Testis (tissue), 3 donors: ENCODE measurements around the gene YIF1A. TPM values are rescaled to one million over a fixed set of nuclear protein-coding genes. Genes with fewer than 3 reads are reported as not detected.

Experiments
- DNase-seq: peaks from one replicate; pipeline ENCODE4 v3.0.0-alpha.2; 2019
- H3K27ac ChIP-seq, 2 donors: fragments of 200-600 bp; sonication (generic); one replicate each; pipeline ENCODE4 v1.5.1; 2019
- H3K27me3 ChIP-seq: fragments of 200-600 bp; sonication (generic); one replicate; pipeline ENCODE4 v1.5.1; 2019
- H3K36me3 ChIP-seq: fragments of 200-600 bp; sonication (generic); one replicate; pipeline ENCODE4 v1.5.1; 2017; ENCODE audit warnings: low read depth; ENCODE audit errors: missing control alignments
- H3K4me1 ChIP-seq: fragments of 200-600 bp; sonication (generic); one replicate; pipeline ENCODE4 v1.5.1; 2019
- H3K4me3 ChIP-seq, 2 donors: fragments of 200-600 bp; sonication (generic); one replicate each; pipeline ENCODE4 v1.5.1; 2017 to 2019
- H3K9me3 ChIP-seq: fragments of 200-600 bp; sonication (generic); one replicate; pipeline ENCODE4 v1.5.1; 2017
- CTCF ChIP-seq, 3 experiments: fragments of 450-650 bp in 2 of 3; fragments of 200-600 bp in 1 of 3; sonication (generic) in 1 of 3; IDR thresholded peaks; one replicate each; pipeline ENCODE4 v1.5.1; 2016 to 2019; ENCODE audit warnings: antibody characterized with exemption in 3 of 3, mild to moderate bottlenecking in 2 of 3, moderate library complexity in 1 of 3
- POLR2A ChIP-seq: fragments of 450-650 bp; IDR thresholded peaks from one replicate; pipeline ENCODE4 v1.6.1; 2017; ENCODE audit warnings: antibody characterized with exemption, mild to moderate bottlenecking, moderate library complexity
- WGBS, 2 donors: methylation state at CpG; one replicate each; pipeline ENCODE4 v1.1.5; 2018; 5-methylcytosine and 5-hydroxymethylcytosine counted together
- intact Hi-C: fragments of 100-400 bp; cut with DNase I; formaldehyde crosslinking; loops from one replicate; pipeline ENCODE4 v1.15.1; 2023; ENCODE audit warnings: low total_unique reads
- polyA plus RNA-seq: library from polyadenylated mRNA; stranded (reverse); fragments of 350-450 nt; fragmentation: Illumina TruSeq; extraction: RNeasy Lipid Tissue Mini Kit (QIAGEN cat#74804); gene quantifications from one replicate; pipeline ENCODE4 v1.2.3, GENCODE V29; 2014; ENCODE audit warnings: low read depth, low replicate concordance; ENCODE audit not compliant: insufficient read depth
- total RNA-seq, 2 donors: library from RNA; depleted of rRNA; stranded (reverse); fragments of >200 nt; gene quantifications; one replicate each; pipeline ENCODE4 v1.2.3, GENCODE V29; 2016

Gene YIF1A
- total and polyA plus RNA-seq, 3 donors from 2014 or later = 60.5 to 94.1 (median 82.6) TPM

DNA sequence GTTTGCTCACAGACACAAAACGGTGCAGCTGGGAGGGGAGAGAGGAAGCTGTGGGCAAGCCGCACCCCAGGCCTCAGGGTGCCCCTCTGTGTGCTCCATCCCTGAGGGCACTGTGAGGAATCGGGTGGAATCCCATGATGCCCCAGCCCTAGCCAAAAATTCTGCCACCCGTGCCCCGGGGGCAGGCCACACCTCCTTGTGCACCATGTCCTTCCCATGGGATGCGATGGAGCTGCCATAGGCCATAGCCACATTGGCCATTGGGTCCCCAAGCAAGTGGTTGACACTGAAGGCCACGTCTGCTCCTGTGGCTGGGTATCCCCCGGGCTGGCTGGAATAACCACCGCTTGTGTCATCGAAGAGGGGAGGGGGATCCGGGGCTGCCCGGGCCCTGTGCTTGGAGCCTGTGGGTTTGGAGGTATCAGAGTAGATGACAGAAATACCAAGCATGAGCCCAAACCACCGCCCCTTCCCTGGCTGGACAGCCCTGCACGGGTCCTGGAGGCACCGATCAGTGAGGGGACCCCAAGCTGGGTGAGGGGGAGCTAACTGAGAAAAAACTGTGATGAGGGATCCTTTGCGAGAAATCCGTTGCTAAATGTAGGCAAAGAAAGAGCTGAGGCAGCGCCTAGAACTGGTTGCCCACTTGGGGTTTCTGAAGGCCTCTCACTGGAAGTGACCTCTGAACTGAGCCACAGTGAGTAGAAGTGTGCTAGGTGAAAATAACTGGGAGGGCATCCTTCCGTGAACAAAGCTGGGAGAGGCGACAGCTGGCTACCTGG lies 863 bp downstream of the YIF1A start:
- Histone ChIP-seq H3K4me3 (peak overlapping the region; percentile 73 to 94), H3K9me3 (no peaks in the 10 kb centered on the region), H3K27me3 (no peaks in the 10 kb centered on the region), H3K36me3 (no peaks in the 10 kb centered on the region), H3K27ac (peak overlapping the region; percentile 89 to 94), H3K4me1 (peaks cover 22% of the 10 kb centered on the region)
- intact Hi-C loops = no loop called here
- TF ChIP-seq CTCF (IDR thresholded peaks at IDR 0.05) = no peak
- no peak for TF ChIP-seq POLR2A
- no peak for DNase-seq
- 23 to 25% methylated on average over 14 to 20 of the region's 20 CpGs for WGBS, 2 donors

GRCh38 chr11:66287211-66287888 lies 1.6 kb downstream of the YIF1A start:
- H3K9me3 ChIP-seq = no peaks in the 10 kb centered on the region
- 47 to 65% methylated on average over 9 to 10 of the region's 10 CpGs for WGBS, 2 donors
- H3K27ac ChIP-seq = no peak overlapping the region
- H3K27me3 ChIP-seq = no peaks in the 10 kb centered on the region
- intact Hi-C loops = no loop called here
- H3K4me3 ChIP-seq = no peak overlapping the region
- H3K36me3 ChIP-seq = no peaks in the 10 kb centered on the region
- no peak for DNase-seq
- TF ChIP-seq CTCF (IDR thresholded peaks at IDR 0.05) (no peak), POLR2A (no peak)
- H3K4me1 ChIP-seq = peaks cover 21% of the 10 kb centered on the region

- H3K36me3 ChIP-seq = no peaks in the 10 kb centered on the region
- H3K4me3 ChIP-seq = no peak overlapping the region
- no peak overlapping the region for H3K27ac ChIP-seq
- DNase-seq = no peak
- no peaks in the 10 kb centered on the region for H3K9me3 ChIP-seq
- 87% methylated on average over 5 of the region's 5 CpGs; no CpG with 5 or more reads in 1 of the 2 donors for WGBS, 2 donors
- no peaks in the 10 kb centered on the region for H3K27me3 ChIP-seq
- TF ChIP-seq POLR2A = no peak
- TF ChIP-seq CTCF (IDR thresholded peaks at IDR 0.05) = no peak
- H3K4me1 ChIP-seq = peaks cover 17% of the 10 kb centered on the region
- intact Hi-C loops = no loop called here
Measured at GRCh38 chr11:66286699-66287098, 2.2 kb downstream of the YIF1A start.

GRCh38 chr11:66285250-66285947 lies 3.5 kb downstream of the YIF1A start:
- H3K4me1 ChIP-seq = peaks cover 17% of the 10 kb centered on the region
- H3K27ac ChIP-seq = no peak overlapping the region
- DNase-seq = no peak
- TF ChIP-seq POLR2A (no peak), CTCF (IDR thresholded peaks at IDR 0.05) (no peak)
- WGBS, 2 donors = 83 to 91% methylated on average over 6 to 13 of the region's 13 CpGs
- H3K36me3 ChIP-seq = no peaks in the 10 kb centered on the region
- intact Hi-C loops = no loop called here
- H3K9me3 ChIP-seq = no peaks in the 10 kb centered on the region
- H3K4me3 ChIP-seq = no peak overlapping the region
- H3K27me3 ChIP-seq = no peaks in the 10 kb centered on the region
